BLaER1 treated with 17β-estradiol and CSF1 and Interleukin-3, amounts not matched to agents 10 nM and 100 nM (cell line): ENCODE data around the gene TMEM127.

Source experiments
- H3K27ac ChIP-seq, 11 experiments: shearing (Covaris generic); formaldehyde crosslinking; 2 replicates each; pipeline ENCODE4 v1.8.1; 2022
- H3K27me3 ChIP-seq, 11 experiments: shearing (Covaris generic); formaldehyde crosslinking; 2 replicates each; pipeline ENCODE4 v1.8.1; 2022
- H3K36me3 ChIP-seq, 11 experiments: shearing (Covaris generic); formaldehyde crosslinking; 2 replicates each; pipeline ENCODE4 v1.8.1; 2022
- H3K4me1 ChIP-seq, 10 experiments: shearing (Covaris generic); formaldehyde crosslinking; 2 replicates each; pipeline ENCODE4 v1.8.1; 2022
- H3K4me2 ChIP-seq, 11 experiments: shearing (Covaris generic); formaldehyde crosslinking; 2 replicates each; pipeline ENCODE4 v1.8.1; 2022
- H3K4me3 ChIP-seq, 10 experiments: shearing (Covaris generic); formaldehyde crosslinking; 2 replicates each; pipeline ENCODE4 v1.8.1; 2022
- H3K9ac ChIP-seq, 11 experiments: shearing (Covaris generic); formaldehyde crosslinking; 2 replicates each; pipeline ENCODE4 v1.8.1; 2022
- H3K9me3 ChIP-seq, 11 experiments: shearing (Covaris generic); formaldehyde crosslinking; replicated peaks in 1 of 11; 2 replicates each; pipeline ENCODE4 v1.8.1; 2022
- H4K20me1 ChIP-seq, 11 experiments: shearing (Covaris generic); formaldehyde crosslinking; 2 replicates each; pipeline ENCODE4 v1.8.1; 2022
- Cebpa-rat ChIP-seq, 11 experiments: shearing (Covaris generic); IDR thresholded peaks; 2 replicates each; pipeline ENCODE4 v1.8.1; 2022

Gene TMEM127

GRCh38 chr2:96208143-96209010 lies 57.4 kb downstream of the TMEM127 start, which contains the start of gene STARD7:
Gene STARD7, minus strand, starts transcription at chr2:96208827. Its CDS starts 393 bp downstream, at chr2:96208434.
- Histone ChIP-seq H3K4me3 (peak within 1 kb of the TSS; percentile 70 to 97 (median 82)), H3K27ac (peak within 1 kb of the TSS; percentile 73 to 98 (median 94); a peak in 21 of 22 replicates), H4K20me1 (peaks cover 43 to 48% (median 46%) of the 10 kb centered on the region in 11 experiments; a peak in 21 of 22 replicates), H3K9ac (peak within 1 kb of the TSS; percentile 85 to 99 (median 95)), H3K4me2 (peak within 1 kb of the TSS; percentile 84 to 98 (median 94)), H3K9me3 (no peaks in the 10 kb centered on the region), H3K36me3 (peaks cover 0 to 30% (median 11%) of the 10 kb centered on the region in 11 experiments; a peak in 11 of 22 replicates), H3K27me3 (no peaks in the 10 kb centered on the region), H3K4me1 (peaks cover 51 to 64% (median 61%) of the 10 kb centered on the region in 10 experiments)
- TF ChIP-seq Cebpa-rat (IDR thresholded peaks at IDR 0.05), result no peak

- Histone ChIP-seq H3K9ac (peak overlapping the region; percentile 85 to 99 (median 95)), H3K4me2 (peak overlapping the region; percentile 84 to 98 (median 94)), H3K27ac (peak overlapping the region; percentile 73 to 98 (median 94); a peak in 21 of 22 replicates), H4K20me1 (peaks cover 49 to 54% (median 53%) of the 10 kb centered on the region in 11 experiments; a peak in 21 of 22 replicates), H3K9me3 (no peaks in the 10 kb centered on the region), H3K36me3 (peaks cover 0 to 34% (median 12%) of the 10 kb centered on the region in 11 experiments; a peak in 11 of 22 replicates), H3K4me1 (peaks cover 57 to 70% (median 67%) of the 10 kb centered on the region in 10 experiments), H3K27me3 (no peaks in the 10 kb centered on the region), H3K4me3 (peak overlapping the region; percentile 70 to 97 (median 82))
- no peak for TF ChIP-seq Cebpa-rat (IDR thresholded peaks at IDR 0.05)
Observed at GRCh38 chr2:96207774-96208142, 58.0 kb downstream of the TMEM127 start.

DNA sequence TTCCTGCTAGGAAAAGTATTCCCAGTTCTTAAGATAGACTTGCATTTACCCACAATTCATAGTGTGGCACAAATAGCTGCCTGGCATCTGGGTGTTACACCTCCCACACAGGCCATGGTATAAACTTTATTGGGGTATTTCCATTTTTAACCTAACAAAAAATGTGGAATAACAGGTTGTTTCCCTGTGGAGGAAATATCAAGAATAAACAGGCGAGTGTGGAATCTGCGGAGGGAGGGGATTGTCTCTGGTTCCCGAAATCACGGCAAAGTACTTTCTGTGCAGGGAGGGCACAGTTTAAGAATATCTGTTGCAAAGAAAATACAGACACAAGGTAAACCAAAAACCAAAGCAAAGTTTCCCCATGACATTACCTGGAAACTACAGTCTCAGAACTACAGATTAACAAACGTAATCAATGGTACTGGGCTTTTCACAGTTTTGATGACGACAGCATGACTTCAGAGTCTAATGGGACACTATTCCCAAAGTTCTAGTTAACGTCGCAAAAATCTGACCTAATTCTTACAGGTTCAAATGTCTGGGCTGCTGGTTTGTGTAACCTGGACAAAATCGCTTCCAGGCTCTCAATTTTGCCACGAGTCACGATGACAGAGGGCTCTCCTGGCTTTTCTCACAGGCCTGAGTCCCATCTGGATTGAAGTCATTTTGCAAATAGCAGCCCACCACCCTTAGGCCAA lies 58.6 kb downstream of the TMEM127 start:
- Histone ChIP-seq H3K27me3 (no peaks in the 10 kb centered on the region), H3K27ac (peak overlapping the region; percentile 73 to 98 (median 94); a peak in 21 of 22 replicates), H3K4me3 (peak overlapping the region; percentile 70 to 97 (median 82)), H3K36me3 (peaks cover 0 to 34% (median 13%) of the 10 kb centered on the region in 11 experiments; a peak in 11 of 22 replicates), H3K9me3 (no peaks in the 10 kb centered on the region), H4K20me1 (peaks cover 55 to 60% (median 58%) of the 10 kb centered on the region in 11 experiments; a peak in 21 of 22 replicates), H3K9ac (peak overlapping the region; percentile 85 to 99 (median 95)), H3K4me1 (peaks cover 57 to 76% (median 72%) of the 10 kb centered on the region in 10 experiments), H3K4me2 (peak overlapping the region; percentile 84 to 98 (median 94))
- TF ChIP-seq Cebpa-rat (IDR thresholded peaks at IDR 0.05), result no peak

GRCh38 chr2:96205888-96206287 lies 59.9 kb downstream of the TMEM127 start:
- peaks cover 0 to 34% (median 19%) of the 10 kb centered on the region in 11 experiments; a peak in 12 of 22 replicates for H3K36me3 ChIP-seq
- peaks cover 57 to 82% (median 74%) of the 10 kb centered on the region in 10 experiments for H3K4me1 ChIP-seq
- peak overlapping the region in 10 of 11 experiments; percentile 7 to 64 (median 36); a peak in 17 of 22 replicates for H3K9ac ChIP-seq
- H3K27me3 ChIP-seq, result no peaks in the 10 kb centered on the region
- H3K9me3 ChIP-seq, result no peaks in the 10 kb centered on the region
- no peak for TF ChIP-seq Cebpa-rat (IDR thresholded peaks at IDR 0.05)
- H3K4me3 ChIP-seq, result peak overlapping the region in 9 of 10 experiments; percentile 13 to 39 (median 27); a peak in 12 of 20 replicates
- peak overlapping the region; percentile 84 to 98 (median 94) for H3K4me2 ChIP-seq
- peak overlapping the region in 3 of 11 experiments; percentile 8 to 40 (median 18); a peak in 3 of 22 replicates for H3K27ac ChIP-seq
- H4K20me1 ChIP-seq, result peaks cover 68 to 73% (median 71%) of the 10 kb centered on the region in 11 experiments; a peak in 21 of 22 replicates

- peak overlapping the region; percentile 84 to 98 (median 94) for H3K4me2 ChIP-seq
- peak overlapping the region in 6 of 10 experiments; percentile 12 to 39 (median 28); a peak in 9 of 20 replicates for H3K4me3 ChIP-seq
- no peaks in the 10 kb centered on the region for H3K27me3 ChIP-seq
- peaks cover 0 to 42% (median 20%) of the 10 kb centered on the region in 11 experiments; a peak in 14 of 22 replicates for H3K36me3 ChIP-seq
- H3K9ac ChIP-seq, result peak overlapping the region in 10 of 11 experiments; percentile 1 to 64 (median 32); a peak in 14 of 22 replicates
- peak overlapping the region in 8 of 11 experiments; percentile 7 to 57 (median 14); a peak in 8 of 22 replicates for H3K27ac ChIP-seq
- peaks cover 77 to 82% (median 80%) of the 10 kb centered on the region in 11 experiments; a peak in 21 of 22 replicates for H4K20me1 ChIP-seq
- no peaks in the 10 kb centered on the region for H3K9me3 ChIP-seq
- no peak for TF ChIP-seq Cebpa-rat (IDR thresholded peaks at IDR 0.05)
- peaks cover 52 to 82% (median 65%) of the 10 kb centered on the region in 10 experiments for H3K4me1 ChIP-seq
Observed at GRCh38 chr2:96204836-96205624, 60.8 kb downstream of the TMEM127 start.

DNA sequence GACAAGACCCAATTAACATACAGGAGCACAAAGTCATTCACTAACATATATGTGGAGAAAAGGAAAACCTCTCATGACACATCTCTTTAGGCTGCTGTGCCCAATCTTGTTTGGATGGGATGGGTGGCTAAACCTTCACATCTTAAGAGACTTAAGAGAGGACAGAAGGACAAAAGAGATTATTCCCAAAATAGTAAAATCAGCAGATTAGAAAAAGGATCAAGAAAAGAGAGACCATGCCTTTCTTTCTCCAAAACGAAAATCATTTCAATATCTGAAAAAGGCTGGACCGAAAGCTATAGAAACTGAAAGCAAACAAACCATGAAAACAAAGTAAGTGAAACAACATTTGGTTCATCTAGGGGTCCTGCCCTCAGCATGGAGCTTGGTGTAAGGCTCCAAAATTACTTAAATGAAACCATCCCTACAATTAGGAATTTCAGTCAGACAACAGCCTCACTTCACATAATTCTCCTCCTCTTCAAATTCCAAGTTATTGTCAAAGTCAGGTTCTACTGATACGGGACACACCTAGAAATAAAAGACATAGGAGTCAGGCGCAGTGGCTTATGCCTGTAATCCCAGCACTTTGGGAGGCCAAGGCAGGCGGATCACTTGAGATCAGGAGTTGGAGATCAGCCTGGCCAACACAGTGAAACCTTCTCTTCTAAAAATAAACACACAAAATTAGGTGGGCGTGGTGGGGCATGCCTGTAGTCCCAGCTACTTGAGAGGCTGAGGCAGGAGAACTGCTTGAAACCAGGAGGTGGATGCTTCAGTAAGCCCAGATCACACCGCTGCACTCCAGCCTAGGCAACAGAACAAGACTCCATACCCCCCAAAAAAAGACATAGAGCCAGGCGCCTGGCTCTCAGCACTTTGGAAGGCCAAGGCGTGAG lies 62.4 kb downstream of the TMEM127 start:
- Histone ChIP-seq H3K4me1 (peaks cover 52 to 91% (median 57%) of the 10 kb centered on the region in 10 experiments), H3K4me2 (peak overlapping the region; percentile 50 to 98 (median 93)), H3K4me3 (peak overlapping the region in 1 of 10 experiments; percentile 14; a peak in 2 of 20 replicates), H4K20me1 (peaks cover 93 to 98% (median 96%) of the 10 kb centered on the region in 11 experiments; a peak in 21 of 22 replicates), H3K36me3 (peaks cover 0 to 50% (median 27%) of the 10 kb centered on the region in 11 experiments; a peak in 14 of 22 replicates), H3K27ac (peak overlapping the region in 7 of 11 experiments; percentile 7 to 28 (median 13); a peak in 11 of 22 replicates), H3K27me3 (no peaks in the 10 kb centered on the region), H3K9ac (peak overlapping the region in 9 of 11 experiments; percentile 10 to 42 (median 25); a peak in 10 of 22 replicates), H3K9me3 (no peaks in the 10 kb centered on the region)
- no peak for TF ChIP-seq Cebpa-rat (IDR thresholded peaks at IDR 0.05)
